NB4 (cell line): Measurements from ENCODE around the gene FN1.

Source experiments
- CTCF ChIP-seq: IDR thresholded peaks from one replicate; pipeline ENCODE4 v1.5.1; 2012; ENCODE audit warnings: low read depth, low read length
- POLR2A ChIP-seq: IDR thresholded peaks from 2 replicates; pipeline ENCODE4 v1.6.1; 2011; ENCODE audit warnings: mild to moderate bottlenecking; ENCODE audit not compliant: insufficient read length; ENCODE audit errors: extremely low read depth

- TF ChIP-seq POLR2A (no peak), CTCF (no peak)
Observed at GRCh38 chr2:215359576-215359922, 76.3 kb downstream of the FN1 start.
